ENCODE data around the gene HDAC4.
"Not testable (repeated sequence)": the region's sequence is repeated elsewhere in the genome, so short reads cannot be mapped to it uniquely, and the experiment has no call there.

HDAC4 gene

DNA sequence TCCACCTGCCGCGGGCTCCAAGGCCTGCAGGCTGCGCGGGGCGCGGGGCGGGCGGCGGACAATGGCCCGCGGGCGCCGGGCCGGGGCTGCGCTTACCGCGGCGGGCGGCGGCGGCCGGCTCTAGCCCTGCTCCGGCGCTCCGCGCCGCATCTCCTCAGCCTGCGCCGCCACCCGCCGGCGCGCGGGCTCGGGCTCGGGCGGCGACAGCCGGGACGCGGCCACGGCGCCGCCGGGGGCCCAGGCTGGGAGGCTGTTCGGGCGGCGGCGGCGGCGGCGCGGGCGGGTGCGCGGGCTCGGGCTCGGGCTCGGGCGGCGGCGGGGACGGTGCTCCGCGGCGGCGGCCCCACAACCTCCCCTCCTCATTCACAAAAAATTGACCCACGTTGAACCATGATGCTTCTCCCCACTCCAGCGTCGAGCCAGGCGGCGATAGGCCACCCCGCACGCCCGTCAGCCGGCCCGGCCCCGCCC is at the start of gene HDAC4:
TSS of gene HDAC4 (minus strand) at position 425 of the 471 bp plus-strand sequence. CDS start 48,321 bp downstream, outside the sequence.
- no peak for DNase-seq (ENCODE audit: low read depth in 1 of 2, low spot score in 1 of 2)

DNA sequence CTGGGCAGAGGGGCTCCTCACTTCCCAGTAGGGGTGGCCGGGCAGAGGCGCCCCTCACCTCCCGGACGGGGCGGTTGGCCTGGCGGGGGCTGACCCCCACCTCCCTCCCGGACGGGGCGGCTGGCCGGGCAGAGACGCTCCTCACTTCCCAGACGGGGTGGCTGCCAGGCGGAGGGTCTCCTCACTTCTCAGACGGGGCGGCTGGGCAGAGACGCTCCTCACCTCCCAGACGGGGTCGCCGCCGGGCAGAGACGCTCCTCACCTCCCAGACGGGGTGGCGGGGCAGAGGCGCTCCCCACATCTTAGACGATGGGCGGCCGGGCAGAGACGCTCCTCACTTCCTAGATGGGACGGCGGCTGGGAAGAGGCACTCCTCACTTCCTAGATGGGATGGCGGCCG is 48.6 kb upstream of the HDAC4 start:
- not testable (repeated sequence) for DNase-seq (ENCODE audit: low read depth in 1 of 2, low spot score in 1 of 2)

DNA sequence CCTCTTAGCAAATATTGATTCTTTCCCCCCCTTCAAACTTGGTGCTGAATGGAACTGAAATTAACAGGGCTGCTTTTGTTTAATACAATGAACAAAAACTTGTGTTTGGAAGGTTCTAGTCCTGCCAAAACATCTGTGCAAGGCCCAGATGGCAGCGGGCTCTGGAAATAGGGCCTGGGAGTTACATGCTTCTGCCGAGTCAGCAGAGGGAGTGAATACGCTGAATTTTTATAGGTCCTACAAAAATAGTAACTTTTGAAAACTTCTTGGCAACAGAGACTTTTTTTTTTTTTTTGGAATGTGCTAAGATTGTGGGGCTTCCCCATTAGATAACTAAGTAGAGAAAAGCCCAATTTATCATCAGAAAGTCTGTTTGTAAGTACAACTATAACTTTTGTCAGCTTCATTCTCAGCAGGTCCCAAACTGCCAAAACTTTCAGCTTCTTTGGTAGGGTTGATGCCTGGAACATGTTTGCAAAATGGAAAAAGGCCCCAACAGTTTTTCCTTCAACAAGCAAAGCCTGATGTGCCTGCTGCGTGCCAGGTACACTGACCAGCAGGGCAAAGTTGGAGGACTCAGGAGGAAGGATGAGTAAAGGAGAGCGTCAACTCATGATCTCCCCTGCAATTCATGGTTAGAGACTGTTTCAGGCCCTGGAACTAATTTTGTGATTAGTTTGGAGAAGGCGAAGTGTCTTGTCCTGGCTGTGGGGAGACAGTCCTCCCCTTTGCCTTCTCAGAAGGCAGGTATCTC is 45.1 kb upstream of the HDAC4 start:
- no peak for DNase-seq (ENCODE audit: low read depth in 1 of 2, low spot score in 1 of 2)

DNA sequence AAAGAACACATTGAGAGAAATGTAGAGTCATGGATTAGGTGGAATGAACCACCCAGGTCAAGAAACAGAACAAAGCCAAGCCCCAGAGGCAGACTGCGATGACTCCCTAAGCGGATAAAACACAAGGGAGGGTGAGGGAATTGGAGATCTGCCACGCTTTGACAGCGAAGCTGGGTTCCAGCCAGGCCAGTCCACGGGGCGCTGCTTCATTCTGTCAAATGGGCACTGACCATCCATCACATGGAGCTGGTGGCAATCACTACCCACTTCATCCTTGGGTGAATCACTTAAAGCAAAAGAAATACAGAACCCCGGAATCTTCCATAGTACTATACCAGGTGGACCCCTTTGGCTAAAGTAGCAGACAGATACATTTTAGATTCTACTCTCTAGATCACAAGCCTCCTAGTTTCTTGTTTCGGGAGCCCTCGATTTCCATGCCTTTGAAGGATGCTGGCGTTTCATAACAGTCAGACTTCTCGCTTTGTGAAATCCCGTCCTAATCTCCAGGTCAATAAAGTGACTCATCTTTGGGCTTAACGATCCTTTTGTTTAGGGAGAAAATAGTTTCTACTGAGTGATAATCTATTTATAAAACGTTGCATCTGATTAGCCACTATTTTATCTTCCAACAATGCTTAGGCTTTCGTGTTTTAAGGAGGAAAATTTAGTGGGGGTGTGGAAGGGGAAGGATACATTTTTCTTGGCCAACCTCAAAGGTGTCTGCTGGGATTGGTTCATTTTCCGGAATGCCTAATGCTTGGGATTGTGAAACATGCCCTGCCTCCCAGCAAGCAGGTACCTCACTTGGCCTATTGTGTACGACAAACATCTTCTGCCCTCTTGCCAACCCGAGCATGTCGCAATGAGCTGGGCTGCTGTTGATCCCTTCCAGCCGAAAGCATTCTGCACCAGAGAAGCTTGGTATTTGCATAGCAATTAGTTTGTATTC is 44.1 kb upstream of the HDAC4 start:
- DNase-seq (ENCODE audit: low read depth in 1 of 2, low spot score in 1 of 2): no peak

DNA sequence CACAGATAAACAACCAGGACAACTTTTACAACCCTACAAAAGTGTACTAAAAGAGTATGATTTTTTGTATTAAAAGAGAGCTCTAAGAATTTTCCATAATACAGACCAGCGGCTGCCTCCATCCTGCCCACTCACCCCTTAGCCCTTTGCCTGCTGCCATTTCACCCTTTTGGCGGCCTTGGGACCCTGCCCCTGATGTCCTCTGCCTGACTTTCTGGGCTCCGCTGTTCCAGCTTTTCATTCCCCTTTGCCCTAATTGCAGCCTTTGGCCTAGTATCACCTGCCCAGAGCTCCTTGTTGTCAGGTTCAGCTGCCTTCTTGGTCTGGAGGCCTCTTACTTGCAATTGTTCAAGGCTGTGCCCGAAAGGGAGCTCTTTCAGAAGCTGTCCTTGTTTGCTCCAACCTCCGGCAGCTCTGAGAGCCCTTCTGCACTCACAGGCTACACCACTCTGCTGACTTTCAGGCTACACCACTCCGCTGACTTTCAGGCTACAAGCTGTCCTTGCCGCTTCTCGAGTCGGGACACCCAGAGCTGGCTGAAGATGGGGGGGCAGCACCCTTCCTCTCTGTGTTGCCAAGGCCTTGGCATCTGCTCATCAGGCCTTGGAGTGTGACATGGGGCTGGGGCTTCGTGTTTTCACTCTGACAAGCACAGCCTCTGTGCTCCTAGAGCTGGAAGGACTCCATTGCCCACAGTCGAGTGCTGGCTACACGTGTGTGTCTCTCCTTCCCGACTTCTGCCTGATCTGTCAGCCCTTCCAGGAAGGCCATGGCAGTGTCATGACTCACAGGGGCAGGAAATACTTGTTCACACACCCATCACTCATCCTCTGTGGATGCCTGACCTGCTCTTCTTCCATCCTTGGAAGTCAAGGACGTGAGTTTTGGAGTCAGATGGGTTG is 43.1 kb upstream of the HDAC4 start:
- DNase-seq (ENCODE audit: low read depth in 1 of 2, low spot score in 1 of 2): no peak

DNA sequence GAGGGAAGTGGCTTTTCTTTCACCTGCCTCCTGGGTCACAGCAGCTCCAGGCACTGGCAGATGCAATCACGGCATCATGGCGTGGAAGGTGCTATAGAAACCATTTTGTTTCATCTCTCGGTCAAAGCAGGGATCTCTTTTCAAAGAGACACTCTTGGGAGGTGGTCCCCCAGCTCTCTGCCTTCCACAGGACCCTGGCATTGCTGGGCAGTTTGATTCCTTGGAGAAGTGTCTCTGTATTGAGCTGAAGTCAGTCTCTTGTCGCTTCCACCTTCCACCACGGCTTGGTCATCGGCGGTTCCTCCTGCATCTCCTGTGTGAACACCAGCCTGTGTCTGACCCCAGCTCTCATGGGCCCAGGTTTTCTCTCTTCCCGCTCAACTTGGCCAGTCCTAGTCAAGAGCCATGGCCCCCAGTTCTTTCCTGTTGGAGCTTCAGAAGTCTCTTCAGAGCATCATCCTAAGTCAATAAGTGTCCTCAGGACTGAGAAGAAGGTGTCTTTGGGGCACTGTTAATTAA is 42.3 kb upstream of the HDAC4 start:
- no peak for DNase-seq (ENCODE audit: low read depth in 1 of 2, low spot score in 1 of 2)

DNA sequence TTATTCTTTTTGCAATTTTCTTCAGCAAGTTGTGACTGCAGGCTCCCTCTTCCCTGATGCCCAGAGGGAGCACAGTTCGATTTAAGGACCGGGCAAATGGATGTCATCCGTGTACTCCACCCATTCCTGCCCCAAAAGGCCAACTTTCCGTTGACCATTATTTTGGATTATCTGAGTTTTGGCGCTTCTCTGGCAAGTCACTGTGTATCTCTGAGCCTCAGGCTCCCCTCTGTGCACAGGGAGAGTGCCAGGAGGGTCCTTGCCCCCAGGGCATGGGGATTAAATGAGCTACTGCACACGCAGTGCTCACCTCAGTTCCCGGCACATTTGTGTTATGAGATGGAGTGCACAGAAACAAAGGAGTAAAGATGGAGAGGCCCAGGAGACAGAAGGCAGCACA is 41.4 kb upstream of the HDAC4 start:
- DNase-seq (ENCODE audit: low read depth in 1 of 2, low spot score in 1 of 2): no peak

DNA sequence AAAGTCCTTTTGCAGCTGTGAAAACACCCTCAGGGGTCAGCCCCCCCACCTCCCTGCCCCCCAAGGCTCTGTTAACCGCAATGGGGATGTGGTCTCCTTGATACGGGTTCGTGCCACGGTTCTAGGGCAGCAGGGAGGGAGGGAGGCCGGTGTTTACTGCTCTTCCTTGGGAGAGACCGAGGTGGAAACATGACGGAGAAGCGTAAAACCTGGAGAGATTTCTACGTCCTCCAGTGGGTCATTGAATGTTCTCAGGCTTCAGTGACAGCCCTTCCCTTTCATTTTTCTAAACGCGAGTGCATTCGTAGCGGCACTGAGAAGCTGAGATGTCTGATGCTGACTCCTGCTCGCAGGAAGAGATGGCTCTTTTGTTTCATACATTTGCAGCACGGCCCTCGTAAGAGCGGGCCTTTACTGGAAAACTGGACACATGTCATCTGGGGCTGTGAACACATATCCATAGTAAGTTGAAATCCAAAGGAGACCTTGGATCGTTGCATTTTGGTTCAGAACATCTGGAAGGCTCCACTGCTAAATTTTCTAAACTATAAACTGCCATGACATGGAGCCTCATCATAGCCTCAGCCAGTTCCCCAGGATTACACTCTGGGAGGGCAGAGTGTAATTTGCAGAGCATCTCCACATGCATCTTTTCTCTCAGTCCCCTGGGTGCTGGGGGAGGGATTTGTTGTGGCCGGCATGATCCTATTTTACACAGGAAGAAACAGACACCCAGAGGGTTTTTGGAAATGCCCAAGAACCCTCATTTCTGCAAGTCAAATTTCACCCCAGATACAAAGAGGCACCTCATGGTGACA is 40.6 kb upstream of the HDAC4 start:
- DNase-seq (ENCODE audit: low read depth in 1 of 2, low spot score in 1 of 2): no peak

DNA sequence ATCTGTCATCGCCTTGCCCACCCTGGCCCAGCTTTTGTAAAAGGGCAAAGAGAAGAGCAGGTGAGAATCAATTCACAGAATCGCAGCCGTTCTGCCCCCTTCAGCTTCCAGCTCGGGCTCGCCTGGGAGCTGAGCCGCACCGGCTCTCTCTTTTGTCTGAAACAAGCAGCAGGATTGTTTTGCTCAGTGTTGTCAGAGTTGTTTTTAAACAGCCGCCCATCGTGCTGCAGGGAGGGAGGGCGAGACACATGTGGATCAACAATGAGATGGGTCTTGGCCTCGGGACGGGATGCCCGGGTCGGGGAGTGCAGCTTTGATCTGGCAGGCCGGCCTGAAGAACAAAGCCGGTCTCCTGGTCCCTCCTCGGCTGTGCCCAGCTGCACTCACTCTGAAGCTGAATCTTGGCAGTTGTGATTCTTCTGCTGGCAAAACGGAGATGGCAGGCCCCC is 39.7 kb upstream of the HDAC4 start:
- no peak for DNase-seq (ENCODE audit: low read depth in 1 of 2, low spot score in 1 of 2)

DNA sequence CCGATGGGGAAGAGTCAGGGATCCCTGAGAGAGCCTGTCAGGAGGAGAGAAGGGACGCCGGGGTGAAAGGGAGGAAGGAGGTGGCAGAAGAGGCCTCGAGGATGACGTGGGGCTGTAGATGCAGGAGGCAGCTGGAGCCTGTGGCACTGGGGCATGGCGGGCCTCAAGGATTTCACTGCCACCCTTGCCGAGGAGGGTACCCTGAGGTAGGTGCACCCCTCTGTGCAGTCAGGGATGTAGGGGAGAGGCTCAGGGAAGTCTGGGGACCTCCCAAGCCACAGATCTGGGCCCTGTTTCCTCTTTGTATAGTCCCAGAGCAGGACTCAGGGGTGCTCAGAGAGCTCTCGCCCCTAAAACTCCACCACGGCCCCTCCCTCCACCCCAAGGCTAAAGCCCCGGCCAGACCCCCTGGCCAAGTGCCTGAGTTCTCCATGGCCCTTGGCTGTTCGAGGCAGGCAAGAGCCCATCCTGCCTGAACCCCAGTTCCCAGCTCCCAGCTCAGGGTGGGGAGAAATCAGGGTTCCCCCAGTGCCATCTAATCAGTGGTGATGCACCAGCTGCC is 39.0 kb upstream of the HDAC4 start:
- DNase-seq (ENCODE audit: low read depth in 1 of 2, low spot score in 1 of 2): no peak

DNA sequence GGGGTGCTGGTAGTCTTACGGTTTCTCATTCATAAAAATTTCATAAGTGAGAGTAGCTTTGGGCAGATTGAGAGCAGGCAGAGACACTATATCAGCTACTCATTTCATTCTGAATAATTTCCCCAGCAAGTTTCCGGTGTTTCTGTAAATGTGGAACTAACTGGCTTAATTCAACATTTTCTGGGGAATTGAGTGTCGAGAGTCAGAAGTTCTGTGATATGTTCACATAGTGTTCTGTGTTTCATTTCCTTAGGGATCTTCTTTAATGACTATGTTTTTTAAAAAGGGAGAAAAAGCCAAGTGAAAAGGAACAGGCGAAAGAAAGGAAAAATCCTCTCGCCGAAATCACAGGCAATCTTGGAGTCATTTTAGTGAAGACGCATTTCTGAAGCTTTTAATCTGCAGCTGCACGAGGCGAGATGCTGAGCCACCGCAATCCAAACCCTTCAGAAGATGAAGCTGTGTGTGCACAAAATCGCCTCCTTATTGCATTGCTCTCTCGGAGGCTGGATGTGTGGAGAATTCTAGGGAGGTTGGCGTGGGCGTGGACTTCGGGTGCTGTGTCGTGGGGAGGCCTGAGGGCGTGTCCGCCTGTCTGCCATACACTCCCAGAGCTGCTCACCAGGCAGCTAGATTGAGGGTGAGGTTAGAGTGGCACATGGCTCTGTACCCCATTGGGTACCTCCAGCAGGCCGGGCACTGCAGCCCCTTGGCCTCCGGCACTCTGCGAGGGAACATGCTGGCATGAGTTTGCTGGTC is 38.4 kb upstream of the HDAC4 start:
- DNase-seq (ENCODE audit: low read depth in 1 of 2, low spot score in 1 of 2): no peak

DNA sequence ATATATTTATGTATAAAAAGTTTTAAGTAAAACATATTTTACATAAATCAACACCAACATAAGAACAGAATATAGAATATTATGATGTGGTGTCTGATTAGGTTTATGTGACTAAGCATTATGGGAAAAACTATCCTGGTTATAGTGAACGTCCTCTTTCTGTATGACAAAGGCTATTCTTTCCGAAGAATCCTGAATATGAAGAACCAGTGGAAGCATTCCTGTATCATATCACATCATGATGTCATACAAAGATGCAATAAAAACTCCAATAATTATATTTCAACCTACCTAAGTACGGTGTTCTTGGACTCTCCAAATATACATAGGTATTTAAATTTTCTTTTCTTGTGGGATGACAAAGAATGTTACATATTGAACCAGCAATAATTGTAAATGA is 37.5 kb upstream of the HDAC4 start:
- no peak for DNase-seq (ENCODE audit: low read depth in 1 of 2, low spot score in 1 of 2)

DNA sequence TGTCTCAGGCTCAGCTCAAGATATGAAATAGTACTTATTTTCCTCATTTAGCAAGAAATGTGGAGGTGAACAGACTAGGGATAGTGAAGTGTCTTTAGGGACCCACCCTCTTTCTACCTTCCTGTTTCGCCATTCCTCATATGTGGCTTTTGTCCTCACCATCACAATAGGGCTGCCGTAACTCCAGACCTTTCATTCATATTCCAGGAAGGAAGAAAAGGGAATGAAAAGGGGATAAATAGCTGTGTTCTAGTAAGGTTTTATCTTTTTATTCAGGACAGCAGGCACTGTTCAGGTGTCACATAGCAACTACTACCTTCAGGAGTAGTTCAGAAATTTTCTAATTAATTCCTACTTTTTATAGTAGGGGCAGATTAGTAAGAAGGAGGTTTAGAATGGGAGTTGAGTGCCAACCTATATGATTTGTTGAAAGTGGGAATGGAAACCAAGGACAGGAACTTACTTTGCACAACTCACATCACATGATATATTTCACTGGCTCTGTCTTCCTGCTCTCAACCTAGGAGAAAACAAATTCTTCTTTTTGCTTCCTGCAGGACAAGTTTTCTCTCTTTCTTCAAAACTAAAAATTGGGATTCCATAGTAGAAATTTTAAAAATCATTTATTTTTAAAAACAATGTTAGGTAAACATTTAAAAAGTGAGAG is 36.0 kb upstream of the HDAC4 start:
- no peak for DNase-seq (ENCODE audit: low read depth in 1 of 2, low spot score in 1 of 2)

DNA sequence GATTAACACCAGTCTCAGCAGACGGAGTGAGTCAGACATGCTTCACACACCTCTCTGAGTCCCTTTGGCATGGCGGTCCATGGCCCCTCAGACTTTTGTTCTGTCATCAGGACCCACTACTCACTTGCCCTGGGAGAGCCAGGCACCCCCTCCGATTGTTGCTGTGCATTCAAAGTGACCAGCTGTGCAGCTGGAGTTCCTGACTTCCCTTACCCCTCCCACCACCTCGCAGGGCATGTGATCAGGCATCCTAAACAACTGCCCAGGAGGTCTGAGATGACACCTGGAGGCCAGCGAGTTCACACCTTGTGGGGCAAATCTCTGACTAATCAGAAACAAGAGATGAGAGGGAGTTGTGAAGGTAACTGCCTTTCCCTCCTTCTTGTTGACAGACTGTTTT is 35.3 kb upstream of the HDAC4 start:
- DNase-seq (ENCODE audit: low read depth in 1 of 2, low spot score in 1 of 2): no peak

DNA sequence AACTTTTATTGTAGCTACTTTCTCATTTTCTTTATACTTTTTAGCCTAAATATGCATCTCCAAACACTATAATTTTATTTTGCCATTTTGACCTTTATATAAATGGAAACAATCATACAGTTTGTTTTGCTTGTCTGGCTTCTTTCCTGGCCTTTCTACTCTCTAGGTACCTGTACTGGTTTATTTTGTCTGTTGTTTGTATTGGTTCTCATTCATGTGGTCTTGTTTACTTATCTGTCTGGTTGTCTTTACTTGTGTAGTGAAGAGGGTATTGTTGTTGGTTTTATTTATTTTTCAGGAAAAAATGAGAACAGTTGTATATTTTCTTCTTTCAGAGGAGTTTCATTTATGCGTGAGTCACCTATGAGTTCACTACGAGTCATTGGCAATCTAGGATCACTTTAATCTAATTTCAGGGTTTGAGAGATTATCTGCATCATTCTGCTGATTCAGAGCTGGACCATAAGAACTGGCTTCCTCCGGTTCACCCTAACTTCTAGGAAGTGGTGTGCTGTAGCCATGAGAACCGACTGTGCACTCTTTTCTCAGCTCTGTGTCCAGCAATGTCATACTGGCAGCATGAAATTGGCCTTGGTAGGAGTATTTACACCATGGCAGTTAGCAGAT is 33.1 kb upstream of the HDAC4 start:
- no peak for DNase-seq (ENCODE audit: low read depth in 1 of 2, low spot score in 1 of 2)

DNA sequence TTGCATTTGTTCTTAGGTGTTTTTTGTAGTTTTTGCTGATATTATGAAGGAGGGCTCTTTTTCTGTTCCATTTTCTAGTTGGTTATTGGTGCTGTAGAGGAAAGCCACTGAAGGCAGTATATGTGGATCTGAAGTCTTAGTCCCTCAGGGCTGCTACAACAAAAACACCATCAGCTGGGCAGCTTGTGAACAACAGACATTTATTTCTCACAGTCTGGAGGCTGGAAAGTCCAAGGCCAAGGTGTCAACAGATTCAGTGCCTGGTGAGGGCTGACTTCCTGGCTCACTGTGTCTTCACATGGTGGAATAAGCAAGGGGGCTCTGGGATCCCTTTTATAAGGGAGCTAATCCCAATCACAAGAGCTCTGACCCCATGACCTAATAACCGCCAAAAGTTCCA is 31.4 kb upstream of the HDAC4 start:
- DNase-seq (ENCODE audit: low read depth in 1 of 2, low spot score in 1 of 2): no peak

DNA sequence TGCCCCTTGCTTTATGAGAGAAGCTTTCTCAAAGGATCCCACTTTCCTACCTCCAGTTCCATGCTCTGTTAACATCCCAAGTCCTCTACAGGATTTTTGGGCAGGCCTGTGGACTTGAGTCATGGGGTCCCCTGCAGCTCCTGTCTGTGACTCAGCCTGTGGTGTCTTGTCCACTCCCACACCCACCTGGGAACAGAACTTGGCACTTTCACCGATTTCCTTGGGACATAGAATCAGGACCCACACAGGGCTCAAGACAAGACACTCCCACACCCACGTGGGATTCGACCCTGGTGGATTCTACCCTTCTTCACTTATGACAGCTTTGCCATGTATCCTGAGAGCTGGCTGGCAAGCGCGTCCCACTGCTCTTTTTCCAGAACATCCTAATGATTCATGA is 30.7 kb upstream of the HDAC4 start:
- no peak for DNase-seq (ENCODE audit: low read depth in 1 of 2, low spot score in 1 of 2)

Measured in activated T-helper 1 cell treated with anti-CD3 and anti-CD28 coated beads, Interleukin-2, amount 50 U/mL, for 16 hours (primary cell).